H1 (cell line): Measurements from ENCODE around the gene VGLL4.

Source experiments
- BCL11A ChIP-seq, 2 experiments: IDR thresholded peaks; one replicate each; pipeline ENCODE4 v1.6.1; 2011; ENCODE audit warnings: low read depth in 2 of 2, low read length in 2 of 2, mild to moderate bottlenecking in 2 of 2
- EGR1 ChIP-seq: IDR thresholded peaks from 2 replicates; pipeline ENCODE4 v1.6.1; 2011; ENCODE audit warnings: low read depth, low read length, borderline replicate concordance
- FOSL1 ChIP-seq: IDR thresholded peaks from 2 replicates; pipeline ENCODE4 v1.6.1; 2011; ENCODE audit warnings: mild to moderate bottlenecking, low read depth, low read length, moderate library complexity; ENCODE audit not compliant: insufficient read depth
- GTF2F1 ChIP-seq: IDR thresholded peaks from 2 replicates; pipeline ENCODE4 v1.6.1; 2012; ENCODE audit warnings: low read depth, low read length, improper control_type of control experiment, borderline replicate concordance
- HDAC6 ChIP-seq: IDR thresholded peaks from one replicate; pipeline ENCODE4 v1.7.1; 2012; ENCODE audit warnings: low read depth, mild to moderate bottlenecking, inconsistent platforms, low read length, moderate library complexity
- POLR2A ChIP-seq, 2 experiments: IDR thresholded peaks; 1 replicate in 1 of 2; 2 replicates in 1 of 2; pipeline ENCODE4 v1.6.1; 2011; ENCODE audit warnings: low read depth in 2 of 2, low read length in 2 of 2, mild to moderate bottlenecking in 2 of 2; ENCODE audit errors: control extremely low read depth in 1 of 2
- RAD21 ChIP-seq, 2 experiments: IDR thresholded peaks in 1 of 2; conservative IDR thresholded peaks in 1 of 2; 2 replicates each; pipeline ENCODE4 v1.6.1; 2011; ENCODE audit warnings: low read depth in 2 of 2, low read length in 2 of 2, improper control_type of control experiment in 1 of 2, inconsistent platforms in 1 of 2, mild to moderate bottlenecking in 1 of 2, moderate library complexity in 1 of 2
- TAF7 ChIP-seq: optimal IDR thresholded peaks from 2 replicates; pipeline ENCODE3; 2011; ENCODE audit warnings: low read depth, mild to moderate bottlenecking, inconsistent platforms, low read length, moderate library complexity, borderline replicate concordance
- ZNF274 ChIP-seq: IDR thresholded peaks from 2 replicates; pipeline ENCODE4 v1.7.0; 2012; ENCODE audit warnings: low read length, borderline replicate concordance; ENCODE audit errors: extremely low read depth
- TF ChIP-seq, protein P1 (sequence below), 3 experiments: IDR thresholded peaks; 1 replicate in 2 of 3; 2 replicates in 1 of 3; pipeline versions ENCODE4 v1.5.1 to v1.6.1; 2011; ENCODE audit warnings: low read length in 3 of 3, mild to moderate bottlenecking in 3 of 3, inconsistent platforms in 2 of 3, low read depth in 1 of 3, moderate library complexity in 1 of 3; ENCODE audit not compliant: insufficient read depth in 1 of 3; ENCODE audit errors: control extremely low read depth in 1 of 3

DNA sequence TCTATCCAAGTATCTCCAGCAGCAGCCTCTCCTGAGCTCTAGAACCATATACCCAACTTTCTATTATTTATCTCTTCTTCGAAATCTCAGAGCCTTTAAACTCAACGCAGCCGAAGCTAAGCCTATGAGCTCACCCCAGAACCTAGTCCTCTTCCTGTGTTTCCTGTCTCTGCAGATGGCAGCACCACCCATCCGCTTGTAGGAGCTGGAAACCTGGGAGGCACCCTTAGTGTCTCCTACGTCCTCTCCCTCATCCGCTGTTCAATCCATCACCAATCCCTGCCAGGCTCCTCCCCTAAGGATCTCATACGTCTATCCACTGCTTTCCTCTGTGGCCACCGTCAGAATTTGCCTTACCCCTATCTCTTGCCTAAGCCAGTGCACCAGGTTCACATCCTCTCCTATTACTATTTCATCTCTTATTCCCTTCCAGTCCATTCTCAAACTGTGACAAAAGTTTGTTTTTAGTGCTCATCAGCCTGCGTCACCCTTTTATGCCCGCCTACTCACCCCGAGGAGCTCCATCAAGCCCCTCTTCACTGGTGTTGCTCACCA is 9.6 kb downstream of the VGLL4 start:
- TF ChIP-seq RAD21 (IDR thresholded peaks at IDR 0.05 in 1 of 2, conservative IDR thresholded peaks at IDR 0.05 in 1 of 2; ENCODE audit: low read depth in 2 of 2, low read length in 2 of 2) = no peak
- TF ChIP-seq, protein P1, sequence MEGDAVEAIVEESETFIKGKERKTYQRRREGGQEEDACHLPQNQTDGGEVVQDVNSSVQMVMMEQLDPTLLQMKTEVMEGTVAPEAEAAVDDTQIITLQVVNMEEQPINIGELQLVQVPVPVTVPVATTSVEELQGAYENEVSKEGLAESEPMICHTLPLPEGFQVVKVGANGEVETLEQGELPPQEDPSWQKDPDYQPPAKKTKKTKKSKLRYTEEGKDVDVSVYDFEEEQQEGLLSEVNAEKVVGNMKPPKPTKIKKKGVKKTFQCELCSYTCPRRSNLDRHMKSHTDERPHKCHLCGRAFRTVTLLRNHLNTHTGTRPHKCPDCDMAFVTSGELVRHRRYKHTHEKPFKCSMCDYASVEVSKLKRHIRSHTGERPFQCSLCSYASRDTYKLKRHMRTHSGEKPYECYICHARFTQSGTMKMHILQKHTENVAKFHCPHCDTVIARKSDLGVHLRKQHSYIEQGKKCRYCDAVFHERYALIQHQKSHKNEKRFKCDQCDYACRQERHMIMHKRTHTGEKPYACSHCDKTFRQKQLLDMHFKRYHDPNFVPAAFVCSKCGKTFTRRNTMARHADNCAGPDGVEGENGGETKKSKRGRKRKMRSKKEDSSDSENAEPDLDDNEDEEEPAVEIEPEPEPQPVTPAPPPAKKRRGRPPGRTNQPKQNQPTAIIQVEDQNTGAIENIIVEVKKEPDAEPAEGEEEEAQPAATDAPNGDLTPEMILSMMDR (IDR thresholded peaks at IDR 0.05; ENCODE audit: control extremely low read depth in 1 of 3, insufficient read depth in 1 of 3, low read depth in 1 of 3, low read length in 3 of 3) = no peak
- no peak for TF ChIP-seq HDAC6
- no peak for TF ChIP-seq GTF2F1
- TF ChIP-seq POLR2A (IDR thresholded peaks at IDR 0.05; ENCODE audit: control extremely low read depth in 1 of 2, low read depth in 2 of 2, low read length in 2 of 2) = no peak
- TF ChIP-seq TAF7 = no peak
- TF ChIP-seq EGR1 = no peak
- no peak for TF ChIP-seq ZNF274
- TF ChIP-seq FOSL1 = no peak
- TF ChIP-seq BCL11A (IDR thresholded peaks at IDR 0.05; ENCODE audit: low read depth in 2 of 2, low read length in 2 of 2) = no peak
